Neural cell (in vitro differentiated cells): ENCODE measurements around the gene TXNIP.

Experiments
- POLR2AphosphoS5 ChIP-seq: IDR thresholded peaks from 2 replicates; pipeline ENCODE4 v1.6.1; 2012
- TAF1 ChIP-seq: IDR thresholded peaks from 2 replicates; pipeline ENCODE4 v1.6.1; 2012; ENCODE audit warnings: low read depth
- TF ChIP-seq, protein P1 (sequence below): fragments of 450-650 bp; IDR thresholded peaks from 2 replicates; pipeline ENCODE4 v1.5.1; 2014; ENCODE audit warnings: antibody characterized with exemption, mild to moderate bottlenecking, moderate library complexity; ENCODE audit not compliant: poor library complexity, severe bottlenecking

DNA sequence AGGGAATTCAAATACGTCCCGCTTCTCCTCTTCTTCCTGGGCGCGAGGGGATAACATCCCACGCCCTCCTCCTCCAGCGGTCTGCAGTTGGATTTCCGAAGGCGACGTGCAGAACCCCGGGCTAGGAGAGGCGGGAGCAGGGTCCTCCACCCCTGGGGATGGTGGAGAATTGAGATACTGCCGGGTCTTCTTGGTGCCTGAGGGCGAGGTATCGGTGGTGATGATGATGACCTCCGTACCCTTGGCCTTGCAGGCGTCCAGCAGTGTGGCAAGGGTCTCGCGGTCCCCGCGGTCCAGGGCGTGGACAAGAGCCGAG is 35.3 kb downstream of the TXNIP start:
- TF ChIP-seq POLR2AphosphoS5, result no peak
- TF ChIP-seq, protein P1, sequence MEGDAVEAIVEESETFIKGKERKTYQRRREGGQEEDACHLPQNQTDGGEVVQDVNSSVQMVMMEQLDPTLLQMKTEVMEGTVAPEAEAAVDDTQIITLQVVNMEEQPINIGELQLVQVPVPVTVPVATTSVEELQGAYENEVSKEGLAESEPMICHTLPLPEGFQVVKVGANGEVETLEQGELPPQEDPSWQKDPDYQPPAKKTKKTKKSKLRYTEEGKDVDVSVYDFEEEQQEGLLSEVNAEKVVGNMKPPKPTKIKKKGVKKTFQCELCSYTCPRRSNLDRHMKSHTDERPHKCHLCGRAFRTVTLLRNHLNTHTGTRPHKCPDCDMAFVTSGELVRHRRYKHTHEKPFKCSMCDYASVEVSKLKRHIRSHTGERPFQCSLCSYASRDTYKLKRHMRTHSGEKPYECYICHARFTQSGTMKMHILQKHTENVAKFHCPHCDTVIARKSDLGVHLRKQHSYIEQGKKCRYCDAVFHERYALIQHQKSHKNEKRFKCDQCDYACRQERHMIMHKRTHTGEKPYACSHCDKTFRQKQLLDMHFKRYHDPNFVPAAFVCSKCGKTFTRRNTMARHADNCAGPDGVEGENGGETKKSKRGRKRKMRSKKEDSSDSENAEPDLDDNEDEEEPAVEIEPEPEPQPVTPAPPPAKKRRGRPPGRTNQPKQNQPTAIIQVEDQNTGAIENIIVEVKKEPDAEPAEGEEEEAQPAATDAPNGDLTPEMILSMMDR, result no peak
- TF ChIP-seq TAF1, result no peak
